ENCODE results near the gene CCSER2. TPM values are rescaled to one million over a fixed set of nuclear protein-coding genes. Genes with fewer than 3 reads are reported as not detected.

CCSER2 gene
- total RNA-seq, 1 donor, result 40.8 TPM

DNA sequence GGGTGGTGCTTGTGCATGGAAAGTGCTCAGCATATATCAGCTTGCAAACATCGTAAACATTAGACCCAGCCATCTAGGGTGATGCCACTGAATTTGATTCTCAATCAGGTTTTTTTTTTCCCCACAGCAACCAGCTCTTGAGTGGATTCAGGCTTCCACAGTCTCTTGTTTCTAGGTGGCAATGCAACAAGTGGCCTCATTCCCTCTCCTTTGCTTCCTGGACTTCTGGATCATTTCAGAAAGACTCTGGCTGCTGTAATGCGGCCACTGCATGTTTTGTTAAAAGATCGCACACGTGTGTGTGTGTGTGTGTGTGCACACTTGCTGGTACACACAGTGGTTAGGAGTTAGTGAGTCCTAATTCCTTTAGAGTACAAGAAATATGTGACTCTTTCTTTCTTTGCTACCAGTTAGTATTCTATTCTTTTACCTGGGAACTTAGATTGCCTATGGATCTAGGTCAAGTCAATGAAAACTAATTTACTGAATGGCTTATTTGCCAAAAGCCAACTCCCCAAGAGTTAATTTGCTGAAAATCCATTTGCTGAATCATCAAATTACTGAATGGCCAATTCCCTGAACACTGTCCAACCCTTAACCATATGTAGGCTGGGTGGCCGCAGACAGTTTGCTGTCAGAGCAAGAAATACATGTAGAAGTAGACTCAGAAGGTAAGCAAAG, 222.5 kb downstream of the CCSER2 start:
- H3K4me3 ChIP-seq (ENCODE audit: low read depth, low read length), result no peak overlapping the region
- TF ChIP-seq, protein P1, sequence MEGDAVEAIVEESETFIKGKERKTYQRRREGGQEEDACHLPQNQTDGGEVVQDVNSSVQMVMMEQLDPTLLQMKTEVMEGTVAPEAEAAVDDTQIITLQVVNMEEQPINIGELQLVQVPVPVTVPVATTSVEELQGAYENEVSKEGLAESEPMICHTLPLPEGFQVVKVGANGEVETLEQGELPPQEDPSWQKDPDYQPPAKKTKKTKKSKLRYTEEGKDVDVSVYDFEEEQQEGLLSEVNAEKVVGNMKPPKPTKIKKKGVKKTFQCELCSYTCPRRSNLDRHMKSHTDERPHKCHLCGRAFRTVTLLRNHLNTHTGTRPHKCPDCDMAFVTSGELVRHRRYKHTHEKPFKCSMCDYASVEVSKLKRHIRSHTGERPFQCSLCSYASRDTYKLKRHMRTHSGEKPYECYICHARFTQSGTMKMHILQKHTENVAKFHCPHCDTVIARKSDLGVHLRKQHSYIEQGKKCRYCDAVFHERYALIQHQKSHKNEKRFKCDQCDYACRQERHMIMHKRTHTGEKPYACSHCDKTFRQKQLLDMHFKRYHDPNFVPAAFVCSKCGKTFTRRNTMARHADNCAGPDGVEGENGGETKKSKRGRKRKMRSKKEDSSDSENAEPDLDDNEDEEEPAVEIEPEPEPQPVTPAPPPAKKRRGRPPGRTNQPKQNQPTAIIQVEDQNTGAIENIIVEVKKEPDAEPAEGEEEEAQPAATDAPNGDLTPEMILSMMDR (IDR thresholded peaks at IDR 0.05; ENCODE audit: insufficient read depth, low read length), result no peak
- no peak for DNase-seq (ENCODE audit: low read depth)

DNA sequence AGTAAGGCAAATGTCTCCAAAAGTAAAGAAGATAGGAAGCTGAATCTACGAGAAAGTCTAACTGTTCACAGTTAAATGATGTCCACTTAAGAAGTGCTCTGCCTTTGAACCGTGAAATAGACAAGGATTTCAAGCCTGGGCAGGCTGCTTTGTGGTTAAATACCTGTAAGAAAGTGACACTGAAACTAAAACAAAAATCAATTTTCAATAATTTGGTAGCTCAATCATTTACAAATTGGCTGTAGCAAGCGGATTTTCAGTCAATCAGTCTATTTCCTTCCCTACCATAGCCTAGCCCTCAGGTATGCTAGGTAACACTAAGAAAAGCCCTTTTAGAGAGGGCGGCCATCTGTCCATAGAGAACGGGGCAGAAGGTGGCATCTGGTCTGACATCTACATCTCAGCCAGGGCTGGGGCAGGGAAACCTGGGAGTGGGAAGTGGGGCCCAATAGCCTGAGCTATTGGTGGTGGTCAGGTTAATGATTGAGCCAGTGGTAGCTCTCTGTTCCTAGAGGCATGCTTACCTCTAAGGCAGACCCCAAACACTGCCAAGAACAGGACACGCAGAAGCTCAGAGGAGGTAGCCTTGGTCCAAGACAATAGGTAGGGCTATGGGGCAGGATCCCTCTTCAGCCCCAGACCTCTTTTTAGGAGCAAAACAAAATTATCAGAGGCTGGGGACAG, 223.2 kb downstream of the CCSER2 start:
- no peak overlapping the region for H3K4me3 ChIP-seq (ENCODE audit: low read depth, low read length)
- TF ChIP-seq, protein P1 (IDR thresholded peaks at IDR 0.05; ENCODE audit: insufficient read depth, low read length), result no peak
- DNase-seq (ENCODE audit: low read depth), result no peak

DNA sequence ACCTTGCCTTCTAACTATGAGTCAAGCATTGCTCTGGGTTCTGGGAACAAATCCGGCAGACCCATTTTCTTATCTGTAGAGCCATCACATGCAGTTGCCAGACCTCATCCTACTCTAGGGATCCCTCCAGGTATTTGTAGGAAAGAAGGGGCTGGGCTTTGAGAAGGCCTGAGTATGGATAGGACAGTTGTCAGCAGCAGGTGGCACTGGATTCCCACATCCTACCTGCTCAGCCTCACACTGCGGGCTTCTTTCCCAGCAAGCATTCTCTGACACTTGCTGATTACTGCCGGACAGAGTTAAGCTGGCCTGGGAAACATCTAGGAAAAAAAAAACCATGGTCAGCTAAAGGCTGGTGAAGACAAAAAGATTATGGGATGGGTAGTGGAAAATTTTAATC, 224.1 kb downstream of the CCSER2 start:
- H3K4me3 ChIP-seq (ENCODE audit: low read depth, low read length), result no peak overlapping the region
- TF ChIP-seq, protein P1 (IDR thresholded peaks at IDR 0.05; ENCODE audit: insufficient read depth, low read length), result no peak

GRCh38 chr10:84562592-84562991, 234.2 kb downstream of the CCSER2 start:
- DNase-seq (ENCODE audit: low read depth), result no peak
- no peak overlapping the region for H3K4me3 ChIP-seq (ENCODE audit: low read depth, low read length)
- TF ChIP-seq, protein P1 (IDR thresholded peaks at IDR 0.05; ENCODE audit: insufficient read depth, low read length), result no peak

More for the DNA sequence above, 224.1 kb downstream of the CCSER2 start:
- no peak for DNase-seq (ENCODE audit: low read depth)

GRCh38 chr10:84563355-84563754, 235.0 kb downstream of the CCSER2 start:
- TF ChIP-seq, protein P1 (IDR thresholded peaks at IDR 0.05; ENCODE audit: insufficient read depth, low read length), result no peak
- no peak for DNase-seq (ENCODE audit: low read depth)
- H3K4me3 ChIP-seq (ENCODE audit: low read depth, low read length), result no peak overlapping the region

GRCh38 chr10:84563868-84564267, 235.5 kb downstream of the CCSER2 start:
- TF ChIP-seq, protein P1 (IDR thresholded peaks at IDR 0.05; ENCODE audit: insufficient read depth, low read length), result no peak
- no peak overlapping the region for H3K4me3 ChIP-seq (ENCODE audit: low read depth, low read length)
- DNase-seq (ENCODE audit: low read depth), result no peak
